ENCODE measurements around the gene PLAAT5.

- TF ChIP-seq, protein P1, sequence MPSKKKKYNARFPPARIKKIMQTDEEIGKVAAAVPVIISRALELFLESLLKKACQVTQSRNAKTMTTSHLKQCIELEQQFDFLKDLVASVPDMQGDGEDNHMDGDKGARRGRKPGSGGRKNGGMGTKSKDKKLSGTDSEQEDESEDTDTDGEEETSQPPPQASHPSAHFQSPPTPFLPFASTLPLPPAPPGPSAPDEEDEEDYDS (CRISPR knock-in tag; IDR thresholded peaks at IDR 0.05) = no peak
- TF ChIP-seq POLR2AphosphoS5 (IDR thresholded peaks at IDR 0.05; ENCODE audit: low read depth, low read length) = no peak
These were observed 12.5 kb upstream of the PLAAT5 start for GRCh38 chr11:63503492-63503891.

Measured in HepG2 (cell line).